NB4 (cell line): Measurements from ENCODE around the gene DLG2.
A peak's percentile ranks its signal among the peaks of the same experiment; 100 is the strongest.
"Not testable (repeated sequence)": the region's sequence is repeated elsewhere in the genome, so short reads cannot be mapped to it uniquely, and the experiment has no call there.

Experiments used
- DNase-seq: peaks from one replicate; pipeline ENCODE4 v3.0.0; 2010; ENCODE audit warnings: low read depth
- H3K4me3 ChIP-seq: one replicate; pipeline ENCODE4 v1.5.1; 2011; ENCODE audit warnings: mild to moderate bottlenecking, low read depth, low read length, moderate library complexity
- CTCF ChIP-seq: IDR thresholded peaks from one replicate; pipeline ENCODE4 v1.5.1; 2012; ENCODE audit warnings: low read depth, low read length
- MAX ChIP-seq: IDR thresholded peaks from 2 replicates; pipeline ENCODE4 v1.6.1; 2011; ENCODE audit warnings: low read depth, low read length
- MYC ChIP-seq: IDR thresholded peaks from 2 replicates; pipeline ENCODE4 v1.6.1; 2011; ENCODE audit warnings: low read depth, low read length
- POLR2A ChIP-seq: IDR thresholded peaks from 2 replicates; pipeline ENCODE4 v1.6.1; 2011; ENCODE audit warnings: mild to moderate bottlenecking; ENCODE audit not compliant: insufficient read length; ENCODE audit errors: extremely low read depth

The DLG2 gene

GRCh38 chr11:85627332-85627997 is at the start of gene DLG2:
Gene DLG2 (minus strand): TSS chr11:85627344.
- DNase-seq, result peak; percentile 52
- peak within 1 kb of the TSS; percentile 75 for H3K4me3 ChIP-seq
- TF ChIP-seq CTCF (no peak), POLR2A (no peak), MYC (no peak), MAX (no peak)

- no peak for TF ChIP-seq MYC
- TF ChIP-seq MAX, result no peak
- no peak for TF ChIP-seq POLR2A
- no peak for TF ChIP-seq CTCF
- DNase-seq, result no peak
- H3K4me3 ChIP-seq, result no peak overlapping the region
Measured at GRCh38 chr11:85673393-85673792, 46.2 kb upstream of the DLG2 start.

- TF ChIP-seq MAX, result no peak
- no peak for TF ChIP-seq MYC
- TF ChIP-seq CTCF, result no peak
- no peak for TF ChIP-seq POLR2A
- no peak for DNase-seq
- H3K4me3 ChIP-seq, result no peak overlapping the region
Measured at GRCh38 chr11:85672105-85672902, 45.2 kb upstream of the DLG2 start.

- DNase-seq, H3K4me3 ChIP-seq: not testable (repeated sequence)
Measured at GRCh38 chr11:85670949-85671663, 44.0 kb upstream of the DLG2 start.

GRCh38 chr11:85668157-85668556 is 41.0 kb upstream of the DLG2 start:
- DNase-seq, result no peak
- TF ChIP-seq POLR2A (no peak), MAX (no peak), CTCF (no peak), MYC (no peak)
- H3K4me3 ChIP-seq, result no peak overlapping the region

- TF ChIP-seq POLR2A, result no peak
- no peak for TF ChIP-seq MAX
- DNase-seq, result no peak
- H3K4me3 ChIP-seq, result no peak overlapping the region
Measured at GRCh38 chr11:85666687-85667086, 39.5 kb upstream of the DLG2 start.
